Liver (tissue), 9 donors: ENCODE measurements around the gene MKS1. TPM values are rescaled to one million over a fixed set of nuclear protein-coding genes. Genes with fewer than 3 reads are reported as not detected.

Experiments used
- DNase-seq: peaks from one replicate; pipeline ENCODE4 v3.0.0-alpha.2; 2017; ENCODE audit warnings: low spot score
- H3K27ac ChIP-seq, 2 donors: one replicate each; pipeline ENCODE4 v1.7.0; 2013; ENCODE audit warnings: inconsistent platforms in 2 of 2, low read length in 2 of 2, control low read depth in 1 of 2, low read depth in 1 of 2, mild to moderate bottlenecking in 1 of 2
- H3K27me3 ChIP-seq, 4 donors: one replicate each; pipeline versions ENCODE4 v1.6.1 to v1.7.0; 2013; ENCODE audit warnings: low read length in 3 of 4, inconsistent platforms in 1 of 4, mild to moderate bottlenecking in 1 of 4, moderate library complexity in 1 of 4; ENCODE audit not compliant: control insufficient read depth in 4 of 4, insufficient read depth in 4 of 4
- H3K36me3 ChIP-seq, 4 donors: one replicate each; pipeline versions ENCODE4 v1.6.1 to v1.7.0; 2013; ENCODE audit warnings: low read length in 3 of 4, mild to moderate bottlenecking in 3 of 4, low read depth in 1 of 4, moderate library complexity in 1 of 4; ENCODE audit not compliant: control insufficient read depth in 4 of 4, insufficient read depth in 3 of 4
- H3K4me1 ChIP-seq, 4 donors: one replicate each; pipeline versions ENCODE4 v1.6.1 to v1.7.0; 2013; ENCODE audit warnings: low read length in 3 of 4, mild to moderate bottlenecking in 3 of 4, moderate library complexity in 1 of 4; ENCODE audit not compliant: control insufficient read depth in 4 of 4, insufficient read depth in 4 of 4
- H3K4me3 ChIP-seq, 3 donors: one replicate each; pipeline versions ENCODE4 v1.6.1 to v1.7.0; 2013; ENCODE audit warnings: low read length in 3 of 3, control low read depth in 1 of 3, low read depth in 1 of 3, mild to moderate bottlenecking in 1 of 3
- H3K9ac ChIP-seq, 2 donors: one replicate each; pipeline ENCODE4 v1.7.0; 2013; ENCODE audit warnings: low read length in 2 of 2, mild to moderate bottlenecking in 2 of 2, moderate library complexity in 2 of 2, control low read depth in 1 of 2, low read depth in 1 of 2
- H3K9me3 ChIP-seq, 4 donors: one replicate each; pipeline versions ENCODE4 v1.6.1 to v1.7.0; 2013; ENCODE audit warnings: low read length in 3 of 4; ENCODE audit not compliant: control insufficient read depth in 4 of 4
- EGR1 ChIP-seq, 2 donors: IDR thresholded peaks; 2 replicates each; pipeline ENCODE4 v1.6.1; 2016 to 2018; ENCODE audit warnings: antibody characterized with exemption in 2 of 2, low read depth in 2 of 2
- FOXA1 ChIP-seq: IDR thresholded peaks from 2 replicates; pipeline ENCODE4 v1.6.1; 2016; ENCODE audit warnings: antibody characterized with exemption
- GABPA ChIP-seq, 2 donors: IDR thresholded peaks in 1 of 2; conservative IDR thresholded peaks in 1 of 2; 2 replicates each; pipeline ENCODE4 v1.6.1; 2016; ENCODE audit warnings: antibody characterized with exemption in 2 of 2, mild to moderate bottlenecking in 1 of 2, moderate library complexity in 1 of 2
- HNF4A ChIP-seq, 2 donors: conservative IDR thresholded peaks; 2 replicates each; pipeline ENCODE4 v1.6.1; 2016; ENCODE audit warnings: antibody characterized with exemption in 2 of 2, mild to moderate bottlenecking in 2 of 2
- JUND ChIP-seq, 2 donors: IDR thresholded peaks; 2 replicates each; pipeline ENCODE4 v1.6.1; 2016; ENCODE audit warnings: antibody characterized with exemption in 2 of 2
- NR2F2 ChIP-seq: IDR thresholded peaks from 2 replicates; pipeline ENCODE4 v1.6.1; 2016; ENCODE audit warnings: antibody characterized with exemption
- RXRA ChIP-seq, 2 donors: IDR thresholded peaks; 2 replicates each; pipeline ENCODE4 v1.6.1; 2017 to 2018; ENCODE audit warnings: antibody characterized with exemption in 2 of 2, mild to moderate bottlenecking in 1 of 2
- SP1 ChIP-seq: IDR thresholded peaks from 2 replicates; pipeline ENCODE4 v1.6.1; 2018; ENCODE audit warnings: antibody characterized with exemption, mild to moderate bottlenecking
- TAF1 ChIP-seq: conservative IDR thresholded peaks from 2 replicates; pipeline ENCODE4 v1.6.1; 2016; ENCODE audit warnings: antibody characterized with exemption, mild to moderate bottlenecking
- YY1 ChIP-seq: IDR thresholded peaks from 2 replicates; pipeline ENCODE4 v1.6.1; 2016; ENCODE audit warnings: antibody characterized with exemption, mild to moderate bottlenecking
- WGBS: extraction: QIAGEN DNeasy Blood & Tissue Kit; methylation state at CpG from one replicate; pipeline ENCODE4 v1.1.7; 2013; 5-methylcytosine and 5-hydroxymethylcytosine counted together
- polyA plus RNA-seq, 2 donors: library from polyadenylated mRNA; stranded (reverse) in 1 of 2; unstranded in 1 of 2; fragments of 200-250 nt in 1 of 2; fragments of >200 nt in 1 of 2; fragmentation: Nextera tagmentation in 1 of 2; extraction: Ambion mirVana in 1 of 2; gene quantifications; one replicate each; pipeline versions ENCODE4 v1.2.1 to v1.2.3, GENCODE V29; 2013 to 2015
- total RNA-seq, 2 donors: library from RNA; depleted of rRNA; stranded (reverse); fragments of >200 nt; gene quantifications; one replicate each; pipeline ENCODE4 v1.2.3, GENCODE V29; 2014
- TF ChIP-seq, protein P1 (sequence below): IDR thresholded peaks from 2 replicates; pipeline ENCODE4 v1.6.1; 2016; ENCODE audit warnings: antibody characterized with exemption, mild to moderate bottlenecking
- TF ChIP-seq, protein P2 (sequence below): fragments of 150-350 bp; IDR thresholded peaks from 2 replicates; pipeline ENCODE4 v1.5.1; 2017; ENCODE audit warnings: improper control_type of control experiment, low read depth, low read length; ENCODE audit not compliant: missing input control
- TF ChIP-seq, protein P3 (sequence below): IDR thresholded peaks from 2 replicates; pipeline ENCODE4 v1.6.1; 2016; ENCODE audit warnings: antibody characterized with exemption
- TF ChIP-seq, protein P4 (sequence below): IDR thresholded peaks from 2 replicates; pipeline ENCODE4 v1.6.1; 2016; ENCODE audit warnings: antibody characterized with exemption
- TF ChIP-seq, protein P5 (sequence below): IDR thresholded peaks from 2 replicates; pipeline ENCODE4 v1.6.1; 2016; ENCODE audit warnings: antibody characterized with exemption
- donor health status: healthy.
- donor health status: healthy.
- donor health status: healthy.
- donor health status: healthy.
- donor health status: healthy.

The MKS1 gene
- total and polyA plus RNA-seq, 4 donors = 4.4 to 7.9 (median 5.1) TPM

DNA sequence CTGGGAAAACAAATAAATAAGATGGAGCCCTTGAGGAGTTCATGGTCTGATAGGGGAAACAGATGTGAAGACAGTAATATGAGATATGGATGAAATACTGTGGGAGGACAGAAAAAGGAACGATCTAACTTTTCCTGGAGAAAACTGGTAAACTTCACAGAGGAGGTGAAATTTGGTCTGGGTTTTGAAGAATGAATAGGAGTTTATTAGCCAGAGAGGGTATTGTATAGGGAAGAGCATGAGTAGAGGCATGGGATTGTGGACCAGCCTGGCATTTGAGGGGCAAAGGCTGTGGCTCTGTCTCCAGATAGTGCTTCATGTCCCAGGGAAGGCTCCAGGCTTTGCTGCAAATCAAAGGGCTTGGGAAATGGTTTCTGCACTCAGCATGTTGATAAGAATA lies 20.9 kb upstream of the MKS1 start:
- no peak for DNase-seq
- TF ChIP-seq HNF4A (conservative IDR thresholded peaks at IDR 0.05) (no peak), TAF1 (no peak), FOXA1 (no peak), GABPA (IDR thresholded peaks at IDR 0.05 in 1 of 2, conservative IDR thresholded peaks at IDR 0.05 in 1 of 2) (no peak), EGR1 (IDR thresholded peaks at IDR 0.05; ENCODE audit: low read depth in 2 of 2) (no peak), SP1 (no peak), NR2F2 (no peak)
- TF ChIP-seq, protein P1, sequence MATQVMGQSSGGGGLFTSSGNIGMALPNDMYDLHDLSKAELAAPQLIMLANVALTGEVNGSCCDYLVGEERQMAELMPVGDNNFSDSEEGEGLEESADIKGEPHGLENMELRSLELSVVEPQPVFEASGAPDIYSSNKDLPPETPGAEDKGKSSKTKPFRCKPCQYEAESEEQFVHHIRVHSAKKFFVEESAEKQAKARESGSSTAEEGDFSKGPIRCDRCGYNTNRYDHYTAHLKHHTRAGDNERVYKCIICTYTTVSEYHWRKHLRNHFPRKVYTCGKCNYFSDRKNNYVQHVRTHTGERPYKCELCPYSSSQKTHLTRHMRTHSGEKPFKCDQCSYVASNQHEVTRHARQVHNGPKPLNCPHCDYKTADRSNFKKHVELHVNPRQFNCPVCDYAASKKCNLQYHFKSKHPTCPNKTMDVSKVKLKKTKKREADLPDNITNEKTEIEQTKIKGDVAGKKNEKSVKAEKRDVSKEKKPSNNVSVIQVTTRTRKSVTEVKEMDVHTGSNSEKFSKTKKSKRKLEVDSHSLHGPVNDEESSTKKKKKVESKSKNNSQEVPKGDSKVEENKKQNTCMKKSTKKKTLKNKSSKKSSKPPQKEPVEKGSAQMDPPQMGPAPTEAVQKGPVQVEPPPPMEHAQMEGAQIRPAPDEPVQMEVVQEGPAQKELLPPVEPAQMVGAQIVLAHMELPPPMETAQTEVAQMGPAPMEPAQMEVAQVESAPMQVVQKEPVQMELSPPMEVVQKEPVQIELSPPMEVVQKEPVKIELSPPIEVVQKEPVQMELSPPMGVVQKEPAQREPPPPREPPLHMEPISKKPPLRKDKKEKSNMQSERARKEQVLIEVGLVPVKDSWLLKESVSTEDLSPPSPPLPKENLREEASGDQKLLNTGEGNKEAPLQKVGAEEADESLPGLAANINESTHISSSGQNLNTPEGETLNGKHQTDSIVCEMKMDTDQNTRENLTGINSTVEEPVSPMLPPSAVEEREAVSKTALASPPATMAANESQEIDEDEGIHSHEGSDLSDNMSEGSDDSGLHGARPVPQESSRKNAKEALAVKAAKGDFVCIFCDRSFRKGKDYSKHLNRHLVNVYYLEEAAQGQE = no peak
- TF ChIP-seq, protein P2, sequence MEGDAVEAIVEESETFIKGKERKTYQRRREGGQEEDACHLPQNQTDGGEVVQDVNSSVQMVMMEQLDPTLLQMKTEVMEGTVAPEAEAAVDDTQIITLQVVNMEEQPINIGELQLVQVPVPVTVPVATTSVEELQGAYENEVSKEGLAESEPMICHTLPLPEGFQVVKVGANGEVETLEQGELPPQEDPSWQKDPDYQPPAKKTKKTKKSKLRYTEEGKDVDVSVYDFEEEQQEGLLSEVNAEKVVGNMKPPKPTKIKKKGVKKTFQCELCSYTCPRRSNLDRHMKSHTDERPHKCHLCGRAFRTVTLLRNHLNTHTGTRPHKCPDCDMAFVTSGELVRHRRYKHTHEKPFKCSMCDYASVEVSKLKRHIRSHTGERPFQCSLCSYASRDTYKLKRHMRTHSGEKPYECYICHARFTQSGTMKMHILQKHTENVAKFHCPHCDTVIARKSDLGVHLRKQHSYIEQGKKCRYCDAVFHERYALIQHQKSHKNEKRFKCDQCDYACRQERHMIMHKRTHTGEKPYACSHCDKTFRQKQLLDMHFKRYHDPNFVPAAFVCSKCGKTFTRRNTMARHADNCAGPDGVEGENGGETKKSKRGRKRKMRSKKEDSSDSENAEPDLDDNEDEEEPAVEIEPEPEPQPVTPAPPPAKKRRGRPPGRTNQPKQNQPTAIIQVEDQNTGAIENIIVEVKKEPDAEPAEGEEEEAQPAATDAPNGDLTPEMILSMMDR = no peak
- TF ChIP-seq, protein P3, sequence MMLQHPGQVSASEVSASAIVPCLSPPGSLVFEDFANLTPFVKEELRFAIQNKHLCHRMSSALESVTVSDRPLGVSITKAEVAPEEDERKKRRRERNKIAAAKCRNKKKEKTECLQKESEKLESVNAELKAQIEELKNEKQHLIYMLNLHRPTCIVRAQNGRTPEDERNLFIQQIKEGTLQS = no peak
- TF ChIP-seq, protein P4, sequence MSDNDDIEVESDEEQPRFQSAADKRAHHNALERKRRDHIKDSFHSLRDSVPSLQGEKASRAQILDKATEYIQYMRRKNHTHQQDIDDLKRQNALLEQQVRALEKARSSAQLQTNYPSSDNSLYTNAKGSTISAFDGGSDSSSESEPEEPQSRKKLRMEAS = no peak
- H3K9me3 ChIP-seq = no peaks in the 10 kb centered on the region
- no peaks in the 10 kb centered on the region for H3K4me1 ChIP-seq
- peaks cover 0 to 7% (median 0%) of the 10 kb centered on the region in 4 donors for H3K27me3 ChIP-seq
- H3K9ac ChIP-seq = no peak overlapping the region
- no peak overlapping the region for H3K4me3 ChIP-seq
- WGBS = 68% methylated on average over 1 of the region's 1 CpG
- no peak overlapping the region for H3K27ac ChIP-seq
- H3K36me3 ChIP-seq = no peaks in the 10 kb centered on the region

DNA sequence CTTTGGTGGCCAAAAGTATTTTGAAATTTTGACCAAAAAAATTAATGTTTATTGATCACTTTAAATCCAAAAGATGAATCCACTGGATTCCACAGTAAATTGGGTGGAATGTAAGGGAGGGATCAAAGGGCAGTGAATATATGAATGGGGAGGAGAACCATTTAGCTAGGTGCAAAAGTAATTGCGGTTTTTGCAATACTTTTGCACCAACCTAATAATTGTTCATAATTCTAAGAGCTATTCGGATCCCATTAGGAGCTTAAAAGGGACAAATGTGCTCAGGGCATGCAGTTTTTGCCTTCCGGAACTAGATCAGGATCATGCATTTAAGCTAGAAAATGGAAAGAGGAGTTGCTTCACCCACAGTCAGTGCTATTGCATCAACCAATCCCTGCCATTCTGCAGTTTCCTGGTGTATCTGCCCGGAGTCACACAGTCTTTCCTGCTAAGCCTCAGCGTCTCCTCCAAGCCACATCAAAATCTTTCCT lies 19.1 kb upstream of the MKS1 start, which contains the start of gene LPO:
TSS of gene LPO (plus strand) at position 438 of the 488 bp plus-strand sequence. CDS start 4,396 bp downstream, outside the sequence.
- no peak for DNase-seq
- TF ChIP-seq, protein P5, sequence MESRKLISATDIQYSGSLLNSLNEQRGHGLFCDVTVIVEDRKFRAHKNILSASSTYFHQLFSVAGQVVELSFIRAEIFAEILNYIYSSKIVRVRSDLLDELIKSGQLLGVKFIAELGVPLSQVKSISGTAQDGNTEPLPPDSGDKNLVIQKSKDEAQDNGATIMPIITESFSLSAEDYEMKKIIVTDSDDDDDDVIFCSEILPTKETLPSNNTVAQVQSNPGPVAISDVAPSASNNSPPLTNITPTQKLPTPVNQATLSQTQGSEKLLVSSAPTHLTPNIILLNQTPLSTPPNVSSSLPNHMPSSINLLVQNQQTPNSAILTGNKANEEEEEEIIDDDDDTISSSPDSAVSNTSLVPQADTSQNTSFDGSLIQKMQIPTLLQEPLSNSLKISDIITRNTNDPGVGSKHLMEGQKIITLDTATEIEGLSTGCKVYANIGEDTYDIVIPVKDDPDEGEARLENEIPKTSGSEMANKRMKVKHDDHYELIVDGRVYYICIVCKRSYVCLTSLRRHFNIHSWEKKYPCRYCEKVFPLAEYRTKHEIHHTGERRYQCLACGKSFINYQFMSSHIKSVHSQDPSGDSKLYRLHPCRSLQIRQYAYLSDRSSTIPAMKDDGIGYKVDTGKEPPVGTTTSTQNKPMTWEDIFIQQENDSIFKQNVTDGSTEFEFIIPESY = no peak
- TF ChIP-seq YY1 (no peak), EGR1 (IDR thresholded peaks at IDR 0.05; ENCODE audit: low read depth in 2 of 2) (no peak), JUND (IDR thresholded peaks at IDR 0.05) (no peak), NR2F2 (no peak), SP1 (no peak), RXRA (IDR thresholded peaks at IDR 0.05) (no peak)
- TF ChIP-seq, protein P2 = no peak
- TF ChIP-seq, protein P4 = no peak
- Histone ChIP-seq H3K4me1 (no peaks in the 10 kb centered on the region), H3K4me3 (no peak within 1 kb of the TSS), H3K36me3 (no peaks in the 10 kb centered on the region), H3K9me3 (no peaks in the 10 kb centered on the region), H3K27me3 (peaks cover 0 to 7% (median 0%) of the 10 kb centered on the region in 4 donors), H3K27ac (no peak within 1 kb of the TSS), H3K9ac (no peak within 1 kb of the TSS)
- WGBS = 72% methylated on average over 5 of the region's 5 CpGs
